Measurements from ENCODE around the gene MEI1.

MEI1 gene

GRCh38 chr22:41782751-41783150, 83.4 kb downstream of the MEI1 start:
- no peak for DNase-seq (ENCODE audit: low spot score)

GRCh38 chr22:41787331-41787730, 88.0 kb downstream of the MEI1 start:
- DNase-seq (ENCODE audit: low spot score), result no peak

GRCh38 chr22:41793871-41794270, 94.6 kb downstream of the MEI1 start:
- no peak for DNase-seq (ENCODE audit: low spot score)

- DNase-seq (ENCODE audit: low spot score), result no peak
Observed at GRCh38 chr22:41798736-41799135, 99.4 kb downstream of the MEI1 start.

- DNase-seq (ENCODE audit: low spot score), result peak; percentile 62
Observed at GRCh38 chr22:41799486-41800347, 100.4 kb downstream of the MEI1 start.

- DNase-seq (ENCODE audit: low spot score), result peak; percentile 96
Observed at GRCh38 chr22:41800348-41801146, 101.2 kb downstream of the MEI1 start, which contains the start of gene CCDC134. Gene CCDC134, plus strand, starts transcription at chr22:41800679. Its CDS starts 8,212 bp downstream, at chr22:41808891.

- DNase-seq (ENCODE audit: low spot score), result no peak
Observed at GRCh38 chr22:41801147-41801819, 102.0 kb downstream of the MEI1 start.

- DNase-seq (ENCODE audit: low spot score), result no peak
Observed at GRCh38 chr22:41801886-41802285, 102.6 kb downstream of the MEI1 start.

- DNase-seq (ENCODE audit: low spot score), result no peak
Observed at GRCh38 chr22:41805639-41806038, 106.3 kb downstream of the MEI1 start.

GRCh38 chr22:41808400-41808799, 109.1 kb downstream of the MEI1 start:
- no peak for DNase-seq (ENCODE audit: low spot score)

- DNase-seq (ENCODE audit: low spot score), result no peak
Observed at GRCh38 chr22:41810022-41810421, 110.7 kb downstream of the MEI1 start.

- no peak for DNase-seq (ENCODE audit: low spot score)
Observed at GRCh38 chr22:41812805-41813545, 113.7 kb downstream of the MEI1 start.

- DNase-seq (ENCODE audit: low spot score), result no peak
Observed at GRCh38 chr22:41813726-41814410, 114.6 kb downstream of the MEI1 start.

GRCh38 chr22:41815716-41816115, 116.4 kb downstream of the MEI1 start:
- no peak for DNase-seq (ENCODE audit: low spot score)

- DNase-seq (ENCODE audit: low spot score), result no peak
Observed at GRCh38 chr22:41816241-41816640, 116.9 kb downstream of the MEI1 start.

GRCh38 chr22:41816871-41817270, 117.6 kb downstream of the MEI1 start:
- DNase-seq (ENCODE audit: low spot score), result no peak

GRCh38 chr22:41818011-41818410, 118.7 kb downstream of the MEI1 start:
- no peak for DNase-seq (ENCODE audit: low spot score)

GRCh38 chr22:41818596-41818995, 119.3 kb downstream of the MEI1 start:
- DNase-seq (ENCODE audit: low spot score), result no peak

GRCh38 chr22:41819257-41819656, 120.0 kb downstream of the MEI1 start:
- DNase-seq (ENCODE audit: low spot score), result no peak

- no peak for DNase-seq (ENCODE audit: low spot score)
Observed at GRCh38 chr22:41820447-41820846, 121.1 kb downstream of the MEI1 start.

Measured in AG08396 (cell line).